Activated effector memory CD4-positive, alpha-beta T cell treated with anti-CD3 and anti-CD28 coated beads, Interleukin-2, amount 50 U/mL, for 16 hours (primary cell): ENCODE data around the gene SIX5.
A peak's percentile ranks its signal among the peaks of the same experiment; 100 is the strongest.
"Not testable (repeated sequence)": the region's sequence is repeated elsewhere in the genome, so short reads cannot be mapped to it uniquely, and the experiment has no call there.

Experiments
- DNase-seq: peaks from one replicate; pipeline ENCODE4 v3.0.0-alpha.2; 2020

SIX5 gene

DNA sequence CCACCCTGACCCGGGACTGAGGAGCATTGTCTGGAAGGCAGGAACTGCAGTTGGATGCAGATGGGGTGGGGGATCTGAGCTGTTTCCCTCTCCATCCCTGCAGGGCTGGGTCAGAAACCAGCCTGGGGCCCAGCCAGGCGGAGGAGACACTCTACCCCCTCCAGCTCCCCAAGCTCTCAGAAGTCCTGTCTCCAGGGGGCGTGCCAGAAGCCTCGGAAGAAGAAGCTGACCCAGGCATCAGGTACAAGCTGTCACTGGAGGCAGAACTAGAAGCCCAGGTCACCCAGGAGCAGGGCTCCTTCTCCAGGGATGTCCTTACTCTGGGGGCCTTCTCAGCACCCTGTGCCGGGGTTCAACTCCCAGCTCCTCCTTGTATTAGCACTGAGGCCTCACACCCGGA is 15.5 kb downstream of the SIX5 start:
- DNase-seq, result no peak

DNA sequence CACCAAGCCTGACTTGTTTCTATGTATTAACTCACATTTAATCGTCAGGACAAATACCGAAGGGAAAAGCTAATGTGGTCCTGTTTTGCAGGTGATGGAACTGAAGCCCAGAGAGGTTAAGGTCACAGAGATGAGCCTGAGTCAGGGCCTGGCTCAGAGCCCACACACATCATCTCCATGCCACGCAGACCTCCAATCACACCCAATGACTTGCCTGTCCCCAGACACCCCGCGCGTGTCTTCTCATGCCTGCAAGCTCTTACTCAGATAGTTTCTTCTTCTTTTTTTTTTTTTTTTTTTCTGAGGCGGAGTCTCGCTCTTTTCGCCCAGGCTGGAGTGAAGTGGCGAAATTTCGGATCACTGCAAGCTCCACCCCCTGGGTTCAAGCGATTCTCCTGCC is 16.4 kb downstream of the SIX5 start:
- DNase-seq, result no peak

DNA sequence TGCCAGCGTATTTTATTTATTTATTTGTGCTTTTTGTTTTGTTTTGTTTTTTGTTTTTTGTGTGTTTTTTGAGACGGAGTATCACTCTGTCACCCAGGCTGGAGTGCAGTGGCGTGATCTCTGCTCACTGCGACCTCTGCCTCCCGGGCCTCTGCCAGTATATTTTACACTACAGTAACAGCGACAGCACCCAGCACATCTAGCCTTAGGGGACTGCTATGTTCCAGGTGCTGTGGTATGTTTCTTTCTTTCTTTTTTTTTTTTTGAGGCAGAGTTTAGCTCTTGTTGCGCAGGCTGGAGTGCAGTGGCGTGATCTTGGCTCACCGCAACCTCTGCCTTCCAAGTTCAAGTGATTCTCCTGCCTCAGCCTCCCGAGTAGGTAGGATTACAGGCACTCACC is 17.6 kb downstream of the SIX5 start:
- DNase-seq, result not testable (repeated sequence)

DNA sequence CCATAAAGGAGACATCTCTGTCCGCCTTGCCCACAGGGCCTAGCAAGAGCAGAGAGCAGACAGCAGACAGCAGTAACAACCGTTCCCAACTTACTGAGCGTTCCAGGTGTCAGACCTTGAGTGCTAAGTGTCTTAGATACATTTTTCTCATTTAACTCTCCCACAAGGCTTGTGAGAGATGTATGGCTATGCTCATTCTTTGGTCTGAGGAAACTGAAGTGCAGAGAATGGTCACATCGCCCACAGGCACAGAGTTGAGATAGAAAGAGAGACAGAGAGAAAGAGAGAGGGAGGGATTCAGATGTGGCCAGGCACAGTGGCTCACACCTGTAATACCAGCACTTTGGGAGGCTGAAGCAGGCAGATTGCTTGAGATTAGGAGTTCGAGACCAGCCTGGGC is 21.5 kb downstream of the SIX5 start:
- no peak for DNase-seq

DNA sequence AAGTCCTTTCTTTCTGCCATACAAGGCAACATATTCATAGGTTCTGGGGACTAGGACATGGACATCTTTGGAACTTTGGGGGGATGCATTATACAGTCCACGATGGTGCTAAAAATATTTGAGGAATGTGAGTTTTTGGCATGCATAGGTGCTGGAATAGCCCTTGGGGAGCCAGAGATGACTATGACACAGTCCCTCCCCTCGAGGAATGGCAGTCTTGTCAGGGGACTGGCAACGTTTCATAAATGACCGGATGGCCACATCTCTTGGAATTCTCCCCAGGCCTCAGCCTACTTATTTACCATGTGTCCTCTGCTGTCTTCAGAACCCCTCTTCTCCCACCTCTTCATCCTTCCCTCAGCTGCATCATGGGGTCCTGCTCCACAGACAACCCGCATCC is 22.2 kb downstream of the SIX5 start:
- DNase-seq, result no peak

DNA sequence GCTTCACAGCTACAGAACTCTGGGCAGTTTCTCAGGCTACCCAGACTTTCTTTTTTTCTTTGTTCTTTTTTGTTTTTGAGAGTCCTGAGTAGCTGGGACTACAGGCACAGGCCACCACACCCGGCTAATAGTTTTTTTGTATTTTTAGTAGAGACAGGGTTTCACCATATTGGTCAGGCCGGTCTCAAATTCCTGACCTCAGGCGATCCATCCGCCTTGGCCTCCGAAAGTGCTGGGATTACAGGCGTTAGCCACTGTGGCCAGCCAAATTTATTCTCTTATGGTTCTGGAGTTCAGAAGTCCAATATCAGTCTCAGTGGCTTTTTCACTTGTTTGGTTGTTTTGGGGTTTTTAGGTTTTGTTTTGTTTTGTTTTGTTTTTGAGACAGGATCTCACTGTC is 23.4 kb downstream of the SIX5 start:
- no peak for DNase-seq

DNA sequence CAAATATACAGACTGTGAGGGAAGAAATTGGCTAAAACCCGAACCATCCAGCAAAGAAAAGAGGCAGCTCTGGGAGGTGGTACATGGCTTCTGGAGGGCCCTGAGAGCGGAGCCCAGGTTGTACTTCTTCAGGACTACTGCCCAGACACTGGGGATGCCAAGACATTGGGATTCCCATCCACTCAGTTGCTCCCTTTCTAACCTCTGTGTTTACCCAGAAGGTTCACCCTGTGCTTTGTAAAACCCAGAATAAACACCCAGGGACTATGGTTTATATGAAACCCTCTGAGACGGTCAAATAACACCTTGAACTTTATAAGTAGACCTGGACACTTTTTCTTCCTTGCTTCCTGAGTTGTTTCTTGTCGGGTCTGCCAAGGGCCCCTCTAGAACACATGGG is 26.1 kb downstream of the SIX5 start:
- no peak for DNase-seq

DNA sequence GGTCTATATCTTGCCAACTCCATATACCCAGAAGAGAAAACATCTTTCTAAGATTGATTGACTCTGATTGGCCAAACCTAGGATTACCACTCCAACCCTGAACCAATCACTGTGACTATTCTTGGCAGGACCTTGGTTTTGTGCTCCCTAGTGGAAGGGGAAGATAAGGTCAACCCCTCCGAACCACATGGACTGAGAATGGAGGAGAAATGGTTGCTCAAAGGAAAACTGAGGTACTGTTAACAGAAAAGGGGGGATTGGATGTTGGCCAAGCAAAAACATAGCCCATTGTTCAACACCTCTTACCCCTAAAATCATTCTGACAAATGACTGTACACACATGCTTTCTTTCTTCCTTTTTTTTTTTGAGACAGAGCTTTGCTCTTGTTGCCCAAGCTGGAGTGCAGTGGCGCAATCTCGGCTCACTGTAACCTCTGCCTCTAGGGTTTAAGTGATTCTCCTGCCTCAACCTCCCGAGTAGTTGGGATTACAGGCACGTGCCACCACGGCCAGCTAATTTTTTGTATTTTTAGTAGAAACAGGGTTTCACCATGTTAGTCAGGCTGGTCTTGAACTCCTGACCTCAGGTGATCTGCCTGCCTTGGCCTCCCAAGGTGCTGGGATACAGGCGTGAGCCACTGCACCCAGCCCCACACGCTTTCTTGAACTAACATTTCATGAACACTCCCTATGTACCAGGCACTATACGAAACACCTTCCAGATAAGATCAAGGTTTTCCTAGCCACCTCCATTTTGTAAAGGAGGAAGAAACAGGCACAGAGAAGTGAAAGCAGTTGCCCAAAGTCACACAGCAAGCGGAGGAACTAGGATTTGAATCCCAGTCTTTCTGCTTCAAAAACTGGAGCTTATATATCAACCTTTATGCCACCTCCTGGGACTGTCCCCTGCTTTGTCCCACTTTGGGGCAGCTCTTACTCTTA is 29.3 kb downstream of the SIX5 start:
- DNase-seq, result no peak

DNA sequence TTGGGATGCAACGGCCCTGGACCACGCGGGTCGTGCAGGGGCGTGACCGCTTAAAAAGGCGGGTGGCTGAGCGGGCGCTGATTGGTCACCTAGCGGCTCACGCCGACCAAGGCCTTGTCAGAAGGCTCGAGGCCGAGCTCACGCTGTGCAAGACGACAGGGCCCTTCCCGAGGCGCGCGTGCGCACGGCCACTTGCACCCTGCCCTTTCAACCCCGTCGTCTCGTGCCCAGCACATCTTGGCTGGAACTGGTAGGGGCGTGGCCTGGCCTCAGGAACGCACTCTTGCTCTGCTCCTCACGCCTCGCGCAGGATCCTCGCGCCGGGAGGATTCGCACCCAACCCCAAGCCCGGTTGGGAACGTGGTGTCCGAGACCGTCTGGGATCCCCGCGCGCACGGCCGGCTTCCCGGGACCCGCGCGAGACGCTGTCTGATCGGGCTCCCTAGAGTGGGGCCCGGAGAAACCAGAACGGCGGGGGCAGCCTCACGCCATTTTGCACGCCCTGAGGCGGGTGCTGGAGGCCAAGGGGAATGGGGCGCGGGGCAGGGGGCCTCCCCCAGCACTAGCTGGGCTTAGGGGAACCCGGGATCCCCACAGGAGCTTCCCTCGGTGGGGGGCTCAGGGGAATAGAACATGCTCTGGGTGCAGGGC is 35.8 kb downstream of the SIX5 start, which contains the start of gene MEIOSIN:
TSS of gene MEIOSIN (plus strand) at position 280 of the 651 bp plus-strand sequence. CDS start 1,938 bp downstream, outside the sequence.
- no peak for DNase-seq

DNA sequence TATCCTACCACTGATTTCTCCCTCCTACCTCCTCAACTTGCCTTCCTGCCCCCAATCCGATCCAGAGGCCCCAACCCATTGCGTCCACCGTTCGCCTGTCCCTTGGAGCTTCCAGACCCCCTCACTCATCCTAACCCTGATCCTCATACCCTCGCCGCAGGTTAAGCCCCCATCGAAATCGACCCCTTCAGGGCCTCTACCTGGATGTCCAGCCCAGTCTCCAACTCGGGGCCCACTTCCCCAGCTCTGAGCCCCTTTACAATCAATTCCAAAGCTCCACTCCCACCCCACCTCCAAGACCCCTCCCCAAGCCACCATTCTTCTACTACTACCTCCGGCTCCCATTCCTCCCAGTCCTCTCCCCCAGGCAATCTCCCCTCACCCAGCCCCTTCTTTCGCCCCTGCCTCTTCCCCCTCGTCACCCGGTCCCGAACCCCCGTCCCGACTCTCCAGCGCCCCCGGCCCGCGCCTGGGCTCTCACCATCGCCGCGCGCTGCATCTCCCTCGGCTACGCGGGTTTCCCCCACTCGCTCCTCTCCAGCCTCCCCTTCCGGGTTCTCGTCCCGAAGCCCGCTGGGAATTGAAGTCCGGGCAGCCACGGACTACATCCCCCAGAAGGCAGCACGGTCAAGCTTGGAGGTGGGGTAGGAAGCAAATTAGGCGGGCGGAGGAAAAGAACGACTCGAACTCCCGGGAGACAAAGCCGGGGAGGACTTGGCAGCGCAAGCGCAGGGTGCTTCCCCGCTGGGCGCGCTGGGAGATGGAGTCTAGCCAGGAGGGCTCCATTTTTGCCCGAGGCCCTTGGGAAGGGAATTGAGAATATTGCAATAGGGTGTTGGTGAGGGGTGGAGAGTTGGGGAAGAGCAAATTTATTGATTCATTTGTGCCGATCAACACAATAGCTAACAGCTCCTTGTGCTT is 38.4 kb downstream of the SIX5 start, which contains the start of gene FBXO46:
TSS of gene FBXO46 (minus strand) at position 529 of the 921 bp plus-strand sequence. CDS start 17,401 bp downstream, outside the sequence.
- DNase-seq, result peak; percentile 98

DNA sequence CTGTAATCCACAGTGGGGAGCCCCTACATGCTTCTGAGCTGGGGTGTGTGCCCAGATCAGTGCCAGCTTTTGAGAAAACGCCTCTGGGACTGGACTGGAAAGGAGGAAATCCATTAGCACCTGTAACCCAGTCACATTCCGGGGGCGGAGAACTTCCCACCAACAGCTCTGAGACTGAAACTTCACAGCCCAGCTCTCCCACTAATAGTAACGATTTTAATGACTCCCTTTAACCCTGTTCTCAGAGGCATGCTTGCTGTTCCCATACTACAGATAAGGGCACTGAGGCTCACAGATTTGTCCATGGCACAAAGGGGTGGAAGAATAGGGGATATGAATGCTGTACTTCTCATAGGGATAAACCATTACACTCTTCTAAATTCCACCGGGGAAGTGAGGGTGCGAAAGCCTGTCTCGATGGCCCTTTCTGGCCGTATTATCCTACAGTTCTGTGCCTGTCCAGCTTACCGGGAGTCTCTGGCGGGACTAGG is 39.2 kb downstream of the SIX5 start:
- peak; percentile 70 for DNase-seq

DNA sequence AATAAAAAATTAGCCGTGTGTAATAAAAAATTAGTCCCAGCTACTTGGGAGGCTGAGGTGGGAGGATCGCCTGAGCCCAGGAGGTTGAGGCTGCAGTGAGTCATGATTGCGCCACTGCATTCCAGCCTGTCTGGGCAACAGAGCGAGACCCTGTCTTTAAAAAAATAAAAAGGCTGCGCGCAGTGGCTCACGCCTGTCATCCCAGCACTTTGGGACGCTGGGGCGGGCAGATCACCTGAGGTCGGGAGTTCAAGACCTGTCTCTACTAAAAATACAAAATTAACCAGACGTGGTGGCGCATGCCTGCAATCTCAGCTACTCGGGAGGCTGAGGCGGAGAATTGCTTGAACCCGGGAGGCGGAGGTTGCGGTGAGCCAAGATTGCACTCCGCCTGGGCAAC is 40.4 kb downstream of the SIX5 start:
- not testable (repeated sequence) for DNase-seq

DNA sequence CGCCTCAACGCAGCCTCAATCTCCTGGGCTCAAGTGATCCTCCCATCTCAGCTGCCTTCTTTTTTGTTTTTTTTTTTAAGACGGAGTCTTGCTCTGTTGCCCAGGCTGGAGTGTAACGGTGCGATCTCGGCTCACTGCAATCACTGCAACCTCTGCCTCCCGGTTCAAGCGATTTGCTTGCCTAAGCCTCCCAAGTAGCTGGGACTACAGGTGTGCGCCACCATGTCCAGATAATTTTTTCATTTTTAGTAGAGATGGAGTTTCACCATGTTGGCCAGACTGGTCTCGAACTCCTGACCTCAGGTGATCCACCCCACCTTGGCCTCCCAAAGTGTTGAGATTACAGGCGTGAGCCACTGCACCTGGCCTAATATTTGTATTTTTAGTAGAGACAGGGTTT is 49.0 kb downstream of the SIX5 start:
- DNase-seq, result not testable (repeated sequence)

DNA sequence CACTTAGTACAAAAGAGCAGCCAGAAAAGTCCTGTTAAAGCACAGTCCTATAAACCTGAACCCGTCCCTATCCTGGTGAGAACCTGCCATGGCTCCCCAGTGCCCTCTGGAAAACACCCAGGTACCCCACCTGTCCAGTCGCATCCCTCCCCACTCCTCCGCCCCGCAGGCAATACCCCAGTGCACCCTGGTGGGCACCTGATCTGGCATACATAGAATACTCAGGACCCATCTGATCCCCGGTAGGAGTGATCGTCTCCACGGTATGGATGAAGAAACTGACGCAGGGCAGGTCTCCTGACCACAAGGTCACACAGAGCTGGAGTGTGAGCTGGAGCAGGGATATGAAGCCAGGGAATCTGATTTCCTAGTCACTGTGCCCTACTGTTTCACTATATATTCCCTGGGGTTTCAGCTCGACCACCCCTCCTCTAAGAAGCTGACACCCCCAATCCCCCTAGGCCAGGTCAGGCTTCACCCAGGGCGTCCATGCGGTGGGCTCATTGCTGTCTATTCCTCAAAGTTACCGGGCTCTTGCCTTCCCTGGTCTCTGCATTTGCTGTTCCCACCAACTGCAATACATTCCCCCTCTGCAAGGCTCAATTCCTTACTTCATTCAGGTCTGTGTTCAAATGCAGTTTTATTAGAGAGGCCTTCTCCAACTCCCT is 50.9 kb downstream of the SIX5 start:
- DNase-seq, result no peak

DNA sequence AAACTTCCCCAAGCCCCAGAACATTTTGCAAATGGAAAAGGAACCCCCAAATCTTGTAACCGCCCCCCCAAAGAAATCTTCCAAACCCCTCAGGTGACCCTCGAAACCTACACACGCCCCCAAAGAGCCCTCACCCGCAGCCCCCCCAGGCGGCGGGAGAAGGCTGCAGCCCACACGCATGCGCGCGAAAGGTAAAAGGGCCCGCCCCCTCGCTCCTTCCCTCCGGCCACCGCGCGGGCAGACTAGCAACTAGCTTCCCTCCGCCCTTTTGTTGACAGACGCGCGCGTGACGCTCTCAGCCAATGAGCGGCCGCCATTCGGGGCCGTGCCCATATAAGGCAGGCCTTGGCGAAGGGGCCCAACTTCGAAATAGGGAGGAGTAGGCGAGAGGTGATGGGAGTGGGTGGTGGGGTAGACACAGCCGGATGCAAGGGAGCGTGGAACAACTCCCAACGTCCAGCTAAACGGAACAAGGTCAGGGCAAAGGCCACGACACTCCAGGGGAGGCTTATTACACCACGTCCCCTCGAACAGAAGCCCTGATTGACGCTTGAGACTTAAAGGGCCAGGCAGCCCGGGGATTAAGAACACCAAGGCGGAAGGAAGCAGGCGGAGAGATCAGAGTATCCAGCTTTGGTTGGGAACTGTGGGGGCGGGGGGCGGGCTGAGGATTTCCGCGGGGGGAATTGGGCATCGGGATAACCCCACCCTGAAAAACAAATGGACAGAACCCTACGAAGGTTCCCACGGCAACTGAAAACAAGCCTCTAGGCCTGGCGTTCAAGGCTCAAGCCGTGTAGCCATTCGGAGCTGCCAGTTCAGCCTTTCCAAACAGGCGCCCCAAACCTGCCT is 51.7 kb downstream of the SIX5 start:
- peak; percentile 99 for DNase-seq

DNA sequence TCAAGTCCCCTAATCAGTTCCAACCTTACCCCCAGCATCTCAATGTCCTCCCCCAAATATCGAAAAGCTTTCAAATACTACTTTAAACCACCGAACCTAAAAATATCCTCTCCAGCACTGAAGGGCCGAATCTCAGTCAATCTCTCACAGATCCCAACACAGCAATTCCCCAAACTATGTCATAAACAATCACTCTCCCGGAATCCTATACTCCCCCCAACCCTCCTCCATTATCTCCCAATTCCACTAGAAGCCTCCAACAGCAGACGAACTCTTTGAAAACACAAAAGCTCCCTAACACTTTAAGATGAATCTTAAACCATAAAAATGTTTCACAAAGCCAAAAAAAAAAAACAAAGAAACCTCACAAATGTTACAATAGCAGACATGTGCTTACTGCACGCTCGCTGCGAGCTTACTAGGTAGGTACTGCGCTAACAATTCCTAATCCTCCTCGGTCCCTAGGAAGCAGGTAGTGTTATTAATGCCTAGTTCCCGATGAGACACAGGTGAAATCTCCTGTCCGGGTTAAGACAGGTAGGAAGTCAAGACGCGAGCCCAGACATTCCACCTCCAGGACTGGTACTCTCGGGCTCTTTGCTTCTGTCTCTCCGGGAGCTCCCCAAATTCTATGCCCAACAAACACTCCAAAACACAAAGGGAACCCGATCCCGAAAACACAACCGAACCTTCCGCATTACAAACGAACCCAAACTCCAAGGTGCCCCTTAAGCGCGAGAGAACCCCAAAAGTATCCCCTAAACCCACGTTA is 52.5 kb downstream of the SIX5 start:
- DNase-seq, result peak; percentile 69

DNA sequence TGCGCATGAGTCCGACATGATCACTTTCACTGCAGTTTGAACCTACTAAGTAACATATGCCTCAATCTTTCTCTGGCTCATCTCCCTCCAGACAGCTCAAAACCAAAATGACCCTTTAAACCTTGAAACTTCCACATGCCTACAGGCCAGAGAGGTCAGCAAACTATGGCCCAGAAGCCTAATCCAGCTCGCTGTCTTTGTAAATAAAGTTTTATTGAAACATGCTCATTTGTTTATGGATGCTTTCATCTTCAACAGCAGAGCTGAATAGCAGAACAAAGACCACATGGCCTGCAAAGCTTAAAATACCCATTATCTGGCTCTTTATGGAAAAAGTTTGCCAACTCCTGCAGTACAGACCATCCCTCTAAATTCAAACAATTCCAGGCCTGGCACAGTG is 53.9 kb downstream of the SIX5 start:
- DNase-seq, result no peak
